HG03280 (cell line): Measurements from ENCODE around the gene CCR5AS.
"Not testable (repeated sequence)": the region's sequence is repeated elsewhere in the genome, so short reads cannot be mapped to it uniquely, and the experiment has no call there.

Source experiments
- ATAC-seq: cut with Tn5 transposase; IDR thresholded peaks from one replicate; pipeline ENCODE4 v1.9.1; 2021; ENCODE audit warnings: mild to moderate bottlenecking, moderate library complexity; ENCODE audit not compliant: unreplicated experiment

The CCR5AS gene

GRCh38 chr3:46359733-46360493, 47.0 kb downstream of the CCR5AS start:
- ATAC-seq: no peak

GRCh38 chr3:46358466-46358865, 48.4 kb downstream of the CCR5AS start:
- no peak for ATAC-seq

GRCh38 chr3:46356909-46357308, 50.0 kb downstream of the CCR5AS start:
- no peak for ATAC-seq

- ATAC-seq: no peak
Measured at GRCh38 chr3:46356276-46356675, 50.6 kb downstream of the CCR5AS start.

GRCh38 chr3:46354984-46355383, 51.9 kb downstream of the CCR5AS start:
- ATAC-seq: no peak

GRCh38 chr3:46354478-46354877, 52.4 kb downstream of the CCR5AS start:
- no peak for ATAC-seq

GRCh38 chr3:46353647-46354410, 53.0 kb downstream of the CCR5AS start, which contains the start of gene CCR2:
Gene CCR2 (plus strand): TSS chr3:46354111. CDS start chr3:46357528, 3,417 bp downstream.
- ATAC-seq: no peak

- no peak for ATAC-seq
Measured at GRCh38 chr3:46353090-46353489, 53.8 kb downstream of the CCR5AS start.

GRCh38 chr3:46351646-46352045, 55.2 kb downstream of the CCR5AS start:
- ATAC-seq: no peak

GRCh38 chr3:46350262-46350565, 56.7 kb downstream of the CCR5AS start:
- no peak for ATAC-seq

GRCh38 chr3:46349484-46350261, 57.2 kb downstream of the CCR5AS start:
- no peak for ATAC-seq

- no peak for ATAC-seq
Measured at GRCh38 chr3:46348823-46349482, 57.9 kb downstream of the CCR5AS start.

GRCh38 chr3:46344476-46344875, 62.4 kb downstream of the CCR5AS start:
- no peak for ATAC-seq

GRCh38 chr3:46338840-46339239, 68.0 kb downstream of the CCR5AS start:
- ATAC-seq: no peak

GRCh38 chr3:46337911-46338310, 69.0 kb downstream of the CCR5AS start:
- no peak for ATAC-seq

GRCh38 chr3:46335541-46335940, 71.3 kb downstream of the CCR5AS start:
- no peak for ATAC-seq

GRCh38 chr3:46334741-46335478, 72.0 kb downstream of the CCR5AS start:
- no peak for ATAC-seq

- ATAC-seq: not testable (repeated sequence)
Measured at GRCh38 chr3:46330676-46331075, 76.2 kb downstream of the CCR5AS start.

- no peak for ATAC-seq
Measured at GRCh38 chr3:46325645-46326300, 81.1 kb downstream of the CCR5AS start.

GRCh38 chr3:46324036-46324435, 82.8 kb downstream of the CCR5AS start:
- ATAC-seq: no peak
